AG04450 (cell line): ENCODE data around the gene TXK. TPM values are rescaled to one million over a fixed set of nuclear protein-coding genes. Genes with fewer than 3 reads are reported as not detected.

Experiments used
- CTCF ChIA-PET: fragments of 300-600, 350-600 bp; formaldehyde crosslinking; extraction: SDS; loops from one replicate; lab custom pipeline; 2022; ENCODE audit warnings: antibody characterized with exemption, inconsistent platforms; lab: Charles Lee
- POLR2A ChIA-PET: fragments of 350-600 bp; formaldehyde crosslinking; extraction: SDS; loops from one replicate; lab custom pipeline; 2021; ENCODE audit warnings: antibody characterized with exemption, inconsistent platforms; lab: Yijun Ruan, JAX
- DNase-seq: peaks from one replicate; pipeline ENCODE4 v3.0.0-alpha.2; 2011; ENCODE audit warnings: low read depth, low spot score
- H3K27ac ChIP-seq: one replicate; pipeline ENCODE4 v1.5.1; 2012; ENCODE audit warnings: low read depth, low read length, control low read depth
- H3K27me3 ChIP-seq: one replicate; pipeline ENCODE4 v1.6.0; 2012; ENCODE audit warnings: low read length; ENCODE audit not compliant: control insufficient read depth, insufficient read depth
- H3K4me3 ChIP-seq: 2 replicates; pipeline ENCODE4 v1.5.1; 2011; ENCODE audit warnings: mild to moderate bottlenecking, low read depth, low read length, control low read depth
- H3K9me3 ChIP-seq: 2 replicates; pipeline ENCODE4 v1.5.1; 2012; ENCODE audit warnings: low read length; ENCODE audit not compliant: control insufficient read depth, insufficient read depth
- polyA plus RNA-seq: library from polyadenylated mRNA; depleted of rRNA; stranded (reverse); fragments of >200 nt; gene quantifications from 2 replicates; pipeline ENCODE4 v1.2.3, GENCODE V29; 2011
- TF ChIP-seq, protein P1 (sequence below): IDR thresholded peaks from 2 replicates; pipeline ENCODE4 v1.5.1; 2011; ENCODE audit warnings: low read depth, low read length, control low read depth, inconsistent platforms

TXK gene
- polyA plus RNA-seq, 1 experiment, result not detected

- CTCF ChIA-PET, result interaction anchor here (0.5 to 0.7 kb wide), 2 partner anchors 60 to 199 kb away, joined by 3 to 10 read pairs; no protein-coding TSS in a partner anchor
Observed at GRCh38 chr4:48071191-48071590, 62.9 kb downstream of the TXK start.

GRCh38 chr4:48069026-48069425 is 65.0 kb downstream of the TXK start:
- Histone ChIP-seq H3K9me3 (no peaks in the 10 kb centered on the region), H3K27me3 (no peaks in the 10 kb centered on the region), H3K4me3 (no peak overlapping the region), H3K27ac (no peak overlapping the region)
- DNase-seq, result no peak
- POLR2A ChIA-PET, result no interaction called here
- CTCF ChIA-PET, result no interaction called here
- TF ChIP-seq, protein P1, sequence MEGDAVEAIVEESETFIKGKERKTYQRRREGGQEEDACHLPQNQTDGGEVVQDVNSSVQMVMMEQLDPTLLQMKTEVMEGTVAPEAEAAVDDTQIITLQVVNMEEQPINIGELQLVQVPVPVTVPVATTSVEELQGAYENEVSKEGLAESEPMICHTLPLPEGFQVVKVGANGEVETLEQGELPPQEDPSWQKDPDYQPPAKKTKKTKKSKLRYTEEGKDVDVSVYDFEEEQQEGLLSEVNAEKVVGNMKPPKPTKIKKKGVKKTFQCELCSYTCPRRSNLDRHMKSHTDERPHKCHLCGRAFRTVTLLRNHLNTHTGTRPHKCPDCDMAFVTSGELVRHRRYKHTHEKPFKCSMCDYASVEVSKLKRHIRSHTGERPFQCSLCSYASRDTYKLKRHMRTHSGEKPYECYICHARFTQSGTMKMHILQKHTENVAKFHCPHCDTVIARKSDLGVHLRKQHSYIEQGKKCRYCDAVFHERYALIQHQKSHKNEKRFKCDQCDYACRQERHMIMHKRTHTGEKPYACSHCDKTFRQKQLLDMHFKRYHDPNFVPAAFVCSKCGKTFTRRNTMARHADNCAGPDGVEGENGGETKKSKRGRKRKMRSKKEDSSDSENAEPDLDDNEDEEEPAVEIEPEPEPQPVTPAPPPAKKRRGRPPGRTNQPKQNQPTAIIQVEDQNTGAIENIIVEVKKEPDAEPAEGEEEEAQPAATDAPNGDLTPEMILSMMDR, result no peak

More at GRCh38 chr4:48071191-48071590, 62.9 kb downstream of the TXK start:
- no peak for DNase-seq
- POLR2A ChIA-PET, result no interaction called here
- no peak overlapping the region for H3K27ac ChIP-seq
- TF ChIP-seq, protein P1, result no peak
- no peaks in the 10 kb centered on the region for H3K27me3 ChIP-seq
- no peak overlapping the region for H3K4me3 ChIP-seq
- H3K9me3 ChIP-seq, result no peaks in the 10 kb centered on the region

- Histone ChIP-seq H3K4me3 (no peak overlapping the region), H3K9me3 (no peaks in the 10 kb centered on the region), H3K27ac (no peak overlapping the region), H3K27me3 (no peaks in the 10 kb centered on the region)
- CTCF ChIA-PET, result no interaction called here
- TF ChIP-seq, protein P1, result no peak
- POLR2A ChIA-PET, result no interaction called here
- no peak for DNase-seq
Observed at GRCh38 chr4:48068182-48068581, 65.9 kb downstream of the TXK start.

DNA sequence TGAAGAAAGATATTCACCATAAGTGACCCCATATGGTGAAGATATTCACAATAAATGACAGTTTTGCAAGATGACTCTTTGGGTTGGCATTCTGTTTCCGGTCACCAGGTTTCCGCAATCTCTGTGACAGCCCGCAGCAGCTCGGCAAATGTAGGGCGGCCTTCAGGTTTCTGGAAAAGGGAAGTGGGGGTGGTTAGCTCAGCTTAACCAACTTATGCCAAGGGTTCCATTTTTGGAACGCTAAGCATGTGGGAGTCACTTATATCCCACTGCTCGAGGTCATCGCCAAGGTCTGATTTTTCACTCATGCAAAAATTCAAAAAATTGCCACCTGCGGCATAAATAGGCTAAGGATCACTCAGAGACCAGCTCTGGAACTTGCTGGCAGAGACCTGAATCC is 66.5 kb downstream of the TXK start:
- ChIA-PET POLR2A (no interaction called here), CTCF (no interaction called here)
- H3K27ac ChIP-seq, result no peak overlapping the region
- no peak overlapping the region for H3K4me3 ChIP-seq
- H3K9me3 ChIP-seq, result no peaks in the 10 kb centered on the region
- DNase-seq, result no peak
- H3K27me3 ChIP-seq, result no peaks in the 10 kb centered on the region
- TF ChIP-seq, protein P1, result no peak

- Histone ChIP-seq H3K27ac (no peak overlapping the region), H3K4me3 (no peak overlapping the region), H3K27me3 (no peaks in the 10 kb centered on the region), H3K9me3 (no peaks in the 10 kb centered on the region)
- ChIA-PET POLR2A (no interaction called here), CTCF (no interaction called here)
- TF ChIP-seq, protein P1, result no peak
- DNase-seq, result no peak
Observed at GRCh38 chr4:48065587-48066052, 68.4 kb downstream of the TXK start.
